Type B pancreatic cell (in vitro differentiated cells): ENCODE data around the gene C16orf82. TPM values are rescaled to one million over a fixed set of nuclear protein-coding genes. Genes with fewer than 3 reads are reported as not detected.

Experiments used
- DNase-seq: peaks from one replicate; pipeline ENCODE4 v3.0.0; 2021; ENCODE audit warnings: mixed read lengths; ENCODE audit not compliant: unreplicated experiment; ENCODE audit errors: extremely low spot score
- H3K27ac Mint-ChIP-seq: 2 replicates; pipeline ENCODE4 v1.8.0; 2021; ENCODE audit warnings: mild to moderate bottlenecking, mixed read lengths
- H3K27me3 Mint-ChIP-seq: 2 replicates; pipeline ENCODE4 v1.8.0; 2021; ENCODE audit warnings: mixed read lengths
- H3K36me3 Mint-ChIP-seq: 2 replicates; pipeline ENCODE4 v1.8.0; 2021; ENCODE audit warnings: mixed read lengths
- H3K4me1 Mint-ChIP-seq: one replicate; pipeline ENCODE4 v1.8.0; 2021; ENCODE audit warnings: mixed read lengths; ENCODE audit not compliant: unreplicated experiment
- H3K4me3 Mint-ChIP-seq: 2 replicates; pipeline ENCODE4 v1.8.0; 2021; ENCODE audit warnings: mild to moderate bottlenecking, mixed read lengths
- H3K9me3 Mint-ChIP-seq: 2 replicates; pipeline ENCODE4 v1.8.0; 2021; ENCODE audit warnings: mixed read lengths
- total RNA-seq: library from RNA; stranded (reverse); gene quantifications from 2 replicates; pipeline ENCODE4 v1.2.1, GENCODE V29; 2021; ENCODE audit warnings: low replicate concordance
- TF ChIP-seq, protein P1 (sequence below): fragments of 200-600 bp; sonication (generic); conservative IDR thresholded peaks from 2 replicates; pipeline ENCODE4 v1.5.0; 2021; ENCODE audit warnings: antibody characterized with exemption, mild to moderate bottlenecking

Gene C16orf82
- total RNA-seq, 1 donor from 2014 or later: 0.43 TPM

DNA sequence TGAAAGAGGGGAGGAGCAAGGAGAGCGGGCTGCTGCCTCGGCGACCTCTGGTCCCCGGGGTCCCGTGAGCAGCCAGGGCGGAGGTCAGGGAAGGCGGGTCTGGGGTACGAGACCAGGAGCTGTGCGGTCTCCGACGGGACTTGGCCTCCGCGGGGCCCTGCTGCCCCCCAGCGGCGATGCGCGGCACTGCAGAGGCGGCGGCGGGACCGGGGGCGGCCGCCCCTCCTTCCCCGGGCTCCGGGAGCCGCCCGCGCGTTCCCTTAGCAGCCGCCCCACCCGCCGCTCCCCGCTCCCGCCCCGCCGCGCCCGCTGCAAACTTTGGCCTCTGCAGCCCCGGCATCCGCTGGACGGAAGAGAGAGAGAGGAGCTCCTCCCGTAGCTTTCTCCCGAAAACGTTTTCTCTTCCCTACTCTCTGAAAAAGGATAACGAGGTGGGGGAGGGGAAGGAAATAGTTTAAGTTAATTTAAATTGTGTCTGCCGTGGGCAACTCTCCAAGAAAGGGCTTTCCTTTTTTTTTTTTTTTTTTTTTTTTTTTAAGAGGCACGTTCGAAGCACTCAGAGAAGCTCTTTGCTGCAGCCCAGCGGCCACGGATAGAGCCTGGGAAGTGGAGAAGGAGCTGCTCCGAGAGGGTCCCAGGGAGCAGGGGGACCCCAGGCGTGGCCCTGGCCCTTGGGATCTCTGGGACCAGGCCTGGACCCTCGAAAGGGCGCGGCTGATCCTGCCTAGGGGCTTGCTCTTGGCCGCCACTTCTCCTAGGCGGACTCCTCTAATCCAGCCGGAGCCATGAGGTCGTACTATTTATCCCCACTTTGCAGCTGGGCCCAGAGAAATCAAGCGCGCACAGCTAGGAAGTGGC lies 43.2 kb downstream of the C16orf82 start:
- Mint-ChIP-seq H3K27ac (peak overlapping the region; percentile 41), H3K27me3 (peaks cover 19% of the 10 kb centered on the region), H3K9me3 (no peaks in the 10 kb centered on the region), H3K4me1 (no peaks in the 10 kb centered on the region), H3K36me3 (no peaks in the 10 kb centered on the region), H3K4me3 (peak overlapping the region; percentile 81)
- DNase-seq: peak; percentile 95
- TF ChIP-seq, protein P1, sequence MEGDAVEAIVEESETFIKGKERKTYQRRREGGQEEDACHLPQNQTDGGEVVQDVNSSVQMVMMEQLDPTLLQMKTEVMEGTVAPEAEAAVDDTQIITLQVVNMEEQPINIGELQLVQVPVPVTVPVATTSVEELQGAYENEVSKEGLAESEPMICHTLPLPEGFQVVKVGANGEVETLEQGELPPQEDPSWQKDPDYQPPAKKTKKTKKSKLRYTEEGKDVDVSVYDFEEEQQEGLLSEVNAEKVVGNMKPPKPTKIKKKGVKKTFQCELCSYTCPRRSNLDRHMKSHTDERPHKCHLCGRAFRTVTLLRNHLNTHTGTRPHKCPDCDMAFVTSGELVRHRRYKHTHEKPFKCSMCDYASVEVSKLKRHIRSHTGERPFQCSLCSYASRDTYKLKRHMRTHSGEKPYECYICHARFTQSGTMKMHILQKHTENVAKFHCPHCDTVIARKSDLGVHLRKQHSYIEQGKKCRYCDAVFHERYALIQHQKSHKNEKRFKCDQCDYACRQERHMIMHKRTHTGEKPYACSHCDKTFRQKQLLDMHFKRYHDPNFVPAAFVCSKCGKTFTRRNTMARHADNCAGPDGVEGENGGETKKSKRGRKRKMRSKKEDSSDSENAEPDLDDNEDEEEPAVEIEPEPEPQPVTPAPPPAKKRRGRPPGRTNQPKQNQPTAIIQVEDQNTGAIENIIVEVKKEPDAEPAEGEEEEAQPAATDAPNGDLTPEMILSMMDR: peak; percentile 97

GRCh38 chr16:27110524-27110896 lies 43.8 kb downstream of the C16orf82 start:
- Mint-ChIP-seq H3K4me3 (no peak overlapping the region), H3K36me3 (no peaks in the 10 kb centered on the region), H3K4me1 (no peaks in the 10 kb centered on the region), H3K27ac (no peak overlapping the region), H3K27me3 (peaks cover 23% of the 10 kb centered on the region), H3K9me3 (no peaks in the 10 kb centered on the region)
- DNase-seq: peak; percentile 55
- TF ChIP-seq, protein P1: no peak

DNA sequence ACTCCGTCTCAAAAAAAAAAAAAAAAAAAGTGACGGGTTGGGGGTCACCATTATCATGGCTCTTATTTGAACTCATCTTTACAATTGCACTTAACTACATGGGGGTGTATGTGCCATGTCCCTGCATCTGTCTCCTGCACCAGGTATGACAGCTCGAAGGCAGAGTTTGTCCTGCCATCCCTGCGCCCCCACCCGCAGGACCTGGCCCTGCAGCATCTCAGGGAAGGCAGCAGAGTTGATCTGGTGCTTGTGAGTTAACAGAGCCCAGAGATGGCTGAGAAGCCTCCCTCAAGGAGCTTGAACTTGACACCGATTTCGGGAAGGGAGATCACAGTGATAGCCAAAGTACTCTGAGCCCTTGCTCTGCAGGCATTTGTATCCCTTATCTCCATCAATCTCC lies 44.8 kb downstream of the C16orf82 start:
- DNase-seq: peak; percentile 34

DNA sequence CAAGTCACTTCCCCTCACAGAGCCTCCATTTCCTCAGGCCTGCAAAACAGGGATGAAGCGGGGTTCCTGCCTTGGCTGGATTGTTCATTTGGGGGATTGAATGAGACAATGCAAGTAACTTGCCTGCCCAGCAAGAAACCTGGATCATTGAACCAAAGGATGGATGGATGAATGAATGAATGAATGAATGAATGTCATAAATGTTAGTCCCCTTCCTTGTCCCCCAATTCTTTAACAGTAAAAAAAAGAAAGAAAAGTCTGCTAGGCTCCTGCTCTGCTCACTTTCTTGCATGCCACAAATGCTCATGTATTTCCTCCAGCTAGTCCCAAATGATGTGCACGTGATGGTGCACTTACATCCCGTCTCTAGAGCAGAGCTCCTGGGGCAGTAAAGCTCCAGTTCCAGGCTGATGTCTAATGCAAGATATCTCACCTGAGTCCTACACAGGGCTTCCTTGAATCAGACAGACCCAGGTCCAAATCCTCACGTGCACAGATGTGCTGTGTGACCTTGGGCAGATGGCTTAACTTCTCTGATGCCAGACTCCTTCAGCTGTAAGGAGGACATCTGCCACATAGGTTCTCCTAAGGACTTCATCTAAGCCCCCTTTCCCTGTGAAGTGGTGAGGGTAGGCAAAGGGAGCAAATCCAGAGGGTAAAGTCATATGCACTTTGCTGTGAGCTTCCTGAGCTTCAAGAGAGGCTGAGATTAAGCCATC lies 45.5 kb downstream of the C16orf82 start:
- DNase-seq: peak; percentile 7
- Mint-ChIP-seq H3K9me3 (no peaks in the 10 kb centered on the region), H3K27ac (no peak overlapping the region), H3K27me3 (peaks cover 23% of the 10 kb centered on the region), H3K36me3 (no peaks in the 10 kb centered on the region), H3K4me1 (no peaks in the 10 kb centered on the region), H3K4me3 (no peak overlapping the region)
- TF ChIP-seq, protein P1: no peak

More for the DNA sequence above, 44.8 kb downstream of the C16orf82 start:
- Mint-ChIP-seq H3K27me3 (peaks cover 23% of the 10 kb centered on the region), H3K9me3 (no peaks in the 10 kb centered on the region), H3K4me1 (no peaks in the 10 kb centered on the region), H3K27ac (no peak overlapping the region), H3K36me3 (no peaks in the 10 kb centered on the region), H3K4me3 (no peak overlapping the region)
- TF ChIP-seq, protein P1: no peak

- Mint-ChIP-seq H3K36me3 (no peaks in the 10 kb centered on the region), H3K27ac (no peak overlapping the region), H3K4me3 (no peak overlapping the region), H3K9me3 (no peaks in the 10 kb centered on the region), H3K4me1 (no peaks in the 10 kb centered on the region), H3K27me3 (peaks cover 23% of the 10 kb centered on the region)
- DNase-seq: peak; percentile 47
- TF ChIP-seq, protein P1: no peak
These were observed 46.7 kb downstream of the C16orf82 start for GRCh38 chr16:27113341-27113841.
